ENCODE results near the gene PPFIA1.

- TF ChIP-seq CTCF (conservative IDR thresholded peaks at IDR 0.05; ENCODE audit: low read depth, low read length) = no peak
- TF ChIP-seq EZH2 (IDR thresholded peaks at IDR 0.05; ENCODE audit: borderline replicate concordance, low read depth, low read length, poor library complexity, severe bottlenecking) = no peak
Observed at GRCh38 chr11:70378506-70379134, 108.1 kb downstream of the PPFIA1 start.

Measured in A673 (cell line).